OCI-LY7 (cell line): ENCODE results near the gene ARHGEF19. TPM values are rescaled to one million over a fixed set of nuclear protein-coding genes. Genes with fewer than 3 reads are reported as not detected.

ENCODE experiments used
- Bru-seq: library from RNA; stranded (reverse); fragments of 400-500 nt; gene quantifications from one replicate; lab custom pipeline; 2021; lab: Mats Ljungman, UMichigan
- BruChase-seq, 2 experiments: library from RNA; stranded (reverse); fragments of 400-500 nt; gene quantifications; one replicate each; lab custom pipeline; 2021; lab: Mats Ljungman, UMichigan
- BruUV-seq: library from RNA; stranded (reverse); fragments of 400-500 nt; replicated peaks from 2 replicates; lab custom pipeline; 2021; lab: Mats Ljungman, UMichigan
- CTCF ChIA-PET: fragments of 300-600 bp; sonication (Branson Sonifier 250); formaldehyde crosslinking; loops from one replicate; lab custom pipeline; 2022; ENCODE audit warnings: antibody characterized with exemption; ENCODE audit not compliant: unreplicated experiment; lab: Charles Lee
- POLR2A ChIA-PET: fragments of 300-600 bp; sonication (Branson Sonifier 250); formaldehyde crosslinking; loops from one replicate; lab custom pipeline; 2022; ENCODE audit warnings: antibody characterized with exemption; lab: Charles Lee
- DNase-seq: peaks from one replicate; pipeline ENCODE4 v3.0.0-alpha.2; 2015; ENCODE audit warnings: low spot score
- H2AFZ ChIP-seq: fragments of 200-600 bp; sonication (generic), shearing (Covaris generic); 2 replicates; pipeline ENCODE4 v1.6.1; 2014; ENCODE audit warnings: mild to moderate bottlenecking, antibody characterized with exemption, low read length, moderate library complexity
- H3K27ac ChIP-seq: fragments of 200-600 bp; sonication (generic); 2 replicates; pipeline ENCODE4 v1.5.1; 2014; ENCODE audit warnings: mixed run types, low read depth, mild to moderate bottlenecking, moderate library complexity, low read length, inconsistent platforms; ENCODE audit not compliant: poor library complexity, severe bottlenecking
- H3K36me3 ChIP-seq: fragments of 200-600 bp; sonication (generic); 2 replicates; pipeline ENCODE4 v1.6.1; 2014; ENCODE audit warnings: mild to moderate bottlenecking, antibody characterized with exemption, low read length, moderate library complexity, mixed read lengths; ENCODE audit not compliant: insufficient read depth
- H3K4me1 ChIP-seq: fragments of 200-600 bp; sonication (generic); 2 replicates; pipeline ENCODE4 v1.5.1; 2014; ENCODE audit warnings: mild to moderate bottlenecking, low read length; ENCODE audit not compliant: insufficient read depth, poor library complexity, severe bottlenecking
- H3K4me2 ChIP-seq: fragments of 200-600 bp; sonication (generic); 2 replicates; pipeline ENCODE4 v1.6.1; 2014; ENCODE audit warnings: mild to moderate bottlenecking, low read length
- H3K4me3 ChIP-seq: fragments of 200-600 bp; sonication (generic); 2 replicates; pipeline ENCODE4 v1.5.1; 2014; ENCODE audit warnings: mild to moderate bottlenecking, low read depth, low read length; ENCODE audit not compliant: poor library complexity, severe bottlenecking
- H3K79me2 ChIP-seq: fragments of 200-600 bp; sonication (generic); 2 replicates; pipeline ENCODE4 v1.6.1; 2016; ENCODE audit warnings: low read depth, mild to moderate bottlenecking, low read length, moderate library complexity, mixed read lengths; ENCODE audit not compliant: insufficient read depth
- H3K9me2 ChIP-seq: fragments of 200-600 bp; sonication (generic); 2 replicates; pipeline ENCODE4 v1.6.1; 2016; ENCODE audit warnings: mild to moderate bottlenecking, low read length, mixed read lengths; ENCODE audit not compliant: insufficient read depth
- H3K9me3 ChIP-seq: fragments of 200-600 bp; sonication (generic); 2 replicates; pipeline ENCODE4 v1.6.1; 2014; ENCODE audit warnings: mild to moderate bottlenecking, mixed run types, low read length, mixed read lengths
- H4K20me1 ChIP-seq: fragments of 200-600 bp; sonication (generic); 2 replicates; pipeline ENCODE4 v1.6.1; 2014; ENCODE audit warnings: mild to moderate bottlenecking, antibody characterized with exemption, low read length, moderate library complexity, mixed read lengths; ENCODE audit not compliant: insufficient read depth
- EZH2phosphoT487 ChIP-seq: fragments of 200-600 bp; sonication (generic); IDR thresholded peaks from 2 replicates; pipeline ENCODE4 v1.6.1; 2018; ENCODE audit warnings: low read depth, borderline replicate concordance, mild to moderate bottlenecking, mixed run types, antibody characterized with exemption, low read length, moderate library complexity, mixed read lengths
- intact Hi-C: fragments of 100-400 bp; cut with micrococcal nuclease; formaldehyde crosslinking; loops from one replicate; pipeline ENCODE4 v1.10.0; 2022; ENCODE audit not compliant: unreplicated experiment
- long read RNA-seq: library from polyadenylated mRNA; stranded (forward); transcript quantifications from one replicate; pipeline ENCODE4 v2.0.0, GENCODE V29; 2022
- total RNA-seq, 2 experiments: library from RNA; depleted of rRNA in 1 of 2; stranded (reverse); fragments of >200 nt in 1 of 2; shearing (Covaris generic) in 1 of 2; gene quantifications; 2 replicates each; pipeline ENCODE4 v1.2.3, GENCODE V29; 2014 to 2022
- TF ChIP-seq, protein P1 (sequence below): fragments of 200-600 bp; sonication (generic); conservative IDR thresholded peaks from 2 replicates; pipeline ENCODE4 v1.5.1; 2014; ENCODE audit warnings: mild to moderate bottlenecking, antibody characterized with exemption, low read length, moderate library complexity, mixed read lengths

Gene ARHGEF19
- 2.7 and 5.9 TPM in 2 replicates for total RNA-seq (2014; rRNA removed; shearing (Covaris generic))
- total RNA-seq (2022): 3.9 and 6.2 TPM in 2 replicates
- Bru-seq, nascent RNA: percentile 35 among the genes with signal in this experiment
- BruChase-seq, experiment 1, labeled RNA remaining after a 6-hour chase: percentile 36 among the genes with signal in this experiment
- BruChase-seq, experiment 2, labeled RNA remaining after a 2-hour chase: percentile 44 among the genes with signal in this experiment
- long read RNA-seq, partial matches to known transcripts: 11 of 17 reads
- long read RNA-seq, other reads (novel, unspliced or antisense): 6 of 17 reads

DNA sequence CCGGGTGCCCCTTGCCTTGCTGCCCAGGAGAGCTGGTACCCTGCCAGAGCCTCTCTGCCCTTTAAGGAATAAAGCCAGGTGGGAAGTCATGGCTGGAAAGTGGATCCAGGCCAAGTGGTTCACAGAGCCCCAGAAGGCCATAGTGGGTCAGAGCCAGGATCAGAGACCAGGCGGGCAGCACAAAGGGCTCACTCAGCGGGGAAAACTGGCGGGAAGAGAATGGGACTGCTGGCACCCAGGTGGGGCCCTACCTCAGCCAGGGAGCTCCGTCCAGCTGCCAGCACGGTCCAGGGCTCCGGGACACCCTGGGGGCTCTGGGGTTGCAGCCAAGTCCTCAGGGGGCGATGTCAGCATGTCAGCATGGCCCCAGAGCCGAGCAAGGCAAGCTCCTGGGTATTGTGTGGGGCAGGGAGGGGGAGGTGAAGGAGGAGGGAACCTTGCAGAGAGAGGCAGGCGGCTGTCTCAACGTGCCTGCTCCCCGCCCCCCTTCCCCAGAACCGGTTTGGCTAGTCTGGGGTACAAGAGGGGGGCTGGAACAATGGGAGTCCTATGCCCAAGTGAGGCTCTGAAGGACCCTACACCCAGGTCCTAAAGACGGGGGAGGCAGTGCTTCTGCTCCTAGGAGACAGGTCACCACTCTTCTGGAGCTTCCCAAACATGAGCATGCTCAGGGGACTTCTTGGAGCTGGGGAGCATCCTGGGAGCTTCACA lies at the start of gene ARHGEF19:
Gene ARHGEF19 (minus strand): TSS at position 402 of the 711 bp plus-strand sequence. CDS start 3,598 bp downstream, outside the sequence.
- no peak within 1 kb of the TSS for H3K4me3 ChIP-seq
- no peaks in the 10 kb centered on the region for H3K9me2 ChIP-seq
- no peaks in the 10 kb centered on the region for H4K20me1 ChIP-seq
- H3K27ac ChIP-seq: no peak within 1 kb of the TSS
- no peaks in the 10 kb centered on the region for H3K9me3 ChIP-seq
- intact Hi-C loops: no loop called here
- no TSS peak for BruUV-seq
- H3K36me3 ChIP-seq: no peaks in the 10 kb centered on the region
- no peak for DNase-seq
- CTCF ChIA-PET: no interaction called here
- H3K4me1 ChIP-seq: peaks cover 10% of the 10 kb centered on the region
- H3K79me2 ChIP-seq: no peaks in the 10 kb centered on the region
- TF ChIP-seq EZH2phosphoT487: no peak
- TF ChIP-seq, protein P1, sequence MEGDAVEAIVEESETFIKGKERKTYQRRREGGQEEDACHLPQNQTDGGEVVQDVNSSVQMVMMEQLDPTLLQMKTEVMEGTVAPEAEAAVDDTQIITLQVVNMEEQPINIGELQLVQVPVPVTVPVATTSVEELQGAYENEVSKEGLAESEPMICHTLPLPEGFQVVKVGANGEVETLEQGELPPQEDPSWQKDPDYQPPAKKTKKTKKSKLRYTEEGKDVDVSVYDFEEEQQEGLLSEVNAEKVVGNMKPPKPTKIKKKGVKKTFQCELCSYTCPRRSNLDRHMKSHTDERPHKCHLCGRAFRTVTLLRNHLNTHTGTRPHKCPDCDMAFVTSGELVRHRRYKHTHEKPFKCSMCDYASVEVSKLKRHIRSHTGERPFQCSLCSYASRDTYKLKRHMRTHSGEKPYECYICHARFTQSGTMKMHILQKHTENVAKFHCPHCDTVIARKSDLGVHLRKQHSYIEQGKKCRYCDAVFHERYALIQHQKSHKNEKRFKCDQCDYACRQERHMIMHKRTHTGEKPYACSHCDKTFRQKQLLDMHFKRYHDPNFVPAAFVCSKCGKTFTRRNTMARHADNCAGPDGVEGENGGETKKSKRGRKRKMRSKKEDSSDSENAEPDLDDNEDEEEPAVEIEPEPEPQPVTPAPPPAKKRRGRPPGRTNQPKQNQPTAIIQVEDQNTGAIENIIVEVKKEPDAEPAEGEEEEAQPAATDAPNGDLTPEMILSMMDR: no peak
- POLR2A ChIA-PET: no interaction called here
- H2AFZ ChIP-seq: no peak within 1 kb of the TSS
- no peak within 1 kb of the TSS for H3K4me2 ChIP-seq

DNA sequence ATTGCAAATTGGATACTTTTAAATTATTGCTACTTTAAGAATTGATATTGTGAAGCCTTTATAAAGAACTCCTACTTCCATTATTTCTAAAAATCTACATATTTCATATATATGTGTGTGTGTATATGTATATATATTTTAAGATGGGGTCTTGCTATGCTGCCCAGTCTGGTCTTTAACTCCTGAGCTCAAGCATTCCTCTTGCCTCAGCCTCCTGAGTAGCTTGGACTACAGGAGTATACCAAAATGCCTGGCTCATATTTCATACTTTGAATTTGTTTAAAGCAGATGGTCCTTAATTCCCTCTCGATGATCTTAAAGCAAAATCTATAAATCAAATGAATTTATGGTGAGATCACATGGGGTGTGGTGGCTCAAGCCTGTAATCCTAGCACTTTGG lies 49.6 kb upstream of the ARHGEF19 start:
- H3K4me2 ChIP-seq: no peak overlapping the region
- no peaks in the 10 kb centered on the region for H3K36me3 ChIP-seq
- intact Hi-C loops: no loop called here
- H3K4me3 ChIP-seq: no peak overlapping the region
- ChIA-PET POLR2A (interaction anchor here (0.6 to 0.7 kb wide), 2 partner anchors 17 to 363 kb away, joined by 3 to 4 read pairs; no protein-coding TSS in a partner anchor), CTCF (no interaction called here)
- no peaks in the 10 kb centered on the region for H3K79me2 ChIP-seq
- no TSS peak for BruUV-seq
- no peaks in the 10 kb centered on the region; the same call in 1 of the 2 replicates for H4K20me1 ChIP-seq
- H3K4me1 ChIP-seq: no peaks in the 10 kb centered on the region
- no peak for DNase-seq
- no peak for TF ChIP-seq EZH2phosphoT487
- TF ChIP-seq, protein P1: no peak
- no peak overlapping the region for H2AFZ ChIP-seq
- H3K9me3 ChIP-seq: no peaks in the 10 kb centered on the region
- no peak overlapping the region for H3K27ac ChIP-seq
- no peaks in the 10 kb centered on the region for H3K9me2 ChIP-seq

DNA sequence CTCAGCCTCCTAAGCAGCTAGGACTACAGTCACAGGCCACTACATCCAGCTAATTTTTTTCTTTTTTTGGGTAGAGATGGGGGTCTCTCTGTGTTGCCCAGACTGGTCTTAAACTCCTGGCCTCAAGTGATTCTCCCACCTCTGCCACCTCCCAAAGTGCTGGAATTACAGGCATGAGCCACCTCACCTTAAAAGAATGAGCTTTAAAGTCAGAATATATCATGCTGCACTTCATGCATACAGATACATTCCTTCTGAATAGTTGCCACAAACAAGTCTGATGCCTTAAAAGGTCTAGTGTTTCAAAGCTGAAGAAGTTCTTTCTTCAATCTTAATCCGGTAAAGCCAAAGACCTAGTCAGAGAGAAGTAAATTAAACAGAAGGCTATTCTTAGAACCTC lies 48.4 kb upstream of the ARHGEF19 start:
- Histone ChIP-seq H3K9me3 (no peaks in the 10 kb centered on the region), H2AFZ (no peak overlapping the region), H3K36me3 (peaks cover 3% of the 10 kb centered on the region; the same call in 1 of the 2 replicates), H3K27ac (no peak overlapping the region), H3K4me2 (no peak overlapping the region), H3K4me3 (no peak overlapping the region), H4K20me1 (no peaks in the 10 kb centered on the region; the same call in 1 of the 2 replicates), H3K9me2 (no peaks in the 10 kb centered on the region), H3K79me2 (no peaks in the 10 kb centered on the region), H3K4me1 (no peaks in the 10 kb centered on the region)
- intact Hi-C loops: no loop called here
- TF ChIP-seq EZH2phosphoT487: no peak
- TF ChIP-seq, protein P1: no peak
- DNase-seq: no peak
- BruUV-seq: no TSS peak
- CTCF ChIA-PET: no interaction called here
- POLR2A ChIA-PET: interaction anchor here (0.7 kb wide), 1 partner anchor 92 kb away, joined by 4 read pairs; no protein-coding TSS in a partner anchor
